ENCODE results near the gene SIVA1.

DNA sequence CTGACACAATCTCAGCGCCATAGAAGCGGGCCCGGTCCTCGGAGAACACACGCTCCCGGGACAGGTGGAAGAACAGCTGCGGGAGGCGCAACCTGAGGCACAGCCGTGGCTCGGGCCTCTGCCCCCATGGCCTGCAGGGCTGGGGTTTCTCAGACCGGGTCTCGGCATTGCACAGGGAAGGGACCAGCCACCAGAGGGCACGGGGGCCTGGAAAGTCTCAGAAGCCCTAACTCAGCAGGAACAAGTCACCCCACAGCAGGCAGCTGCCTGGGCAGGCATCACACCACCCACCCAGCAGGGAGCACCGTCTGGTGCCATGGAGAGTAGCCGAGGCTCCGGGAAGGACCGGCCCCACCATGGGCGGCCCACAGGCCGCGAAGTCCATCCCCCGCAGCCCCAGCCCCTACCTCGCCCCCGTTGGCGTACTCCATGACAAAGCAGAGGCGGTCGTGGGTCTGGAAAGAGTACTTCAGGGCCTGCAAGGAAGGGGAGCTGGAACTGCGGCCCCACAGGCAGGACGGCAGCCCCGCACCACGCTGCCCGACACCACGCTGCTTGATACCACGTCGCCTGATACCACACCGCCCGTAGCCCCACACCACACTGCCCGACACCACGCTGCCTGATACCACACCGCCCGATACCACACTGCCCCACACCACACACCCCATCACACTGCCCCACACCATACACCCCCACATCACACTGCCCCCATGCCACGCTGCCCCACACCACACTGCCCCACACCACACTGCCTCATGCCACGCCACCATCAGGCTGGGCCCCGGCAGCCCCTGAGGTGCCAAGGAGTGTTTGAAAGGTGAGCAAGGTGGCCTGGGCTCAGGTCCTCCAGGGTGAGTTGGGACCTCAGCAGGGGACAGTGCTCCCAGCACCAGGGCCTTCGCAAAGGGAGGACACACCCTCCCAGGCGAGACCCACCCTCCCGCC is 20.8 kb downstream of the SIVA1 start:
- TF ChIP-seq, protein P1, sequence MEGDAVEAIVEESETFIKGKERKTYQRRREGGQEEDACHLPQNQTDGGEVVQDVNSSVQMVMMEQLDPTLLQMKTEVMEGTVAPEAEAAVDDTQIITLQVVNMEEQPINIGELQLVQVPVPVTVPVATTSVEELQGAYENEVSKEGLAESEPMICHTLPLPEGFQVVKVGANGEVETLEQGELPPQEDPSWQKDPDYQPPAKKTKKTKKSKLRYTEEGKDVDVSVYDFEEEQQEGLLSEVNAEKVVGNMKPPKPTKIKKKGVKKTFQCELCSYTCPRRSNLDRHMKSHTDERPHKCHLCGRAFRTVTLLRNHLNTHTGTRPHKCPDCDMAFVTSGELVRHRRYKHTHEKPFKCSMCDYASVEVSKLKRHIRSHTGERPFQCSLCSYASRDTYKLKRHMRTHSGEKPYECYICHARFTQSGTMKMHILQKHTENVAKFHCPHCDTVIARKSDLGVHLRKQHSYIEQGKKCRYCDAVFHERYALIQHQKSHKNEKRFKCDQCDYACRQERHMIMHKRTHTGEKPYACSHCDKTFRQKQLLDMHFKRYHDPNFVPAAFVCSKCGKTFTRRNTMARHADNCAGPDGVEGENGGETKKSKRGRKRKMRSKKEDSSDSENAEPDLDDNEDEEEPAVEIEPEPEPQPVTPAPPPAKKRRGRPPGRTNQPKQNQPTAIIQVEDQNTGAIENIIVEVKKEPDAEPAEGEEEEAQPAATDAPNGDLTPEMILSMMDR (conservative IDR thresholded peaks at IDR 0.05): no peak
- no peak for TF ChIP-seq EZH2 (IDR thresholded peaks at IDR 0.05; ENCODE audit: low read depth)
